Retina (tissue), 1 donor: Measurements from ENCODE around the gene EIF5A2.
"Not testable (repeated sequence)": the region's sequence is repeated elsewhere in the genome, so short reads cannot be mapped to it uniquely, and the experiment has no call there.

Experiments
- DNase-seq: peaks from one replicate; pipeline ENCODE4 v3.0.0-alpha.2; 2016

Gene EIF5A2

GRCh38 chr3:170908235-170909116, at the start of gene EIF5A2:
EIF5A2 (minus strand) TSS chr3:170908637; CDS start chr3:170907806, 831 bp downstream.
- DNase-seq: peak; percentile 91

GRCh38 chr3:170956647-170957046, 48.2 kb upstream of the EIF5A2 start:
- no peak for DNase-seq

GRCh38 chr3:170953736-170954135, 45.3 kb upstream of the EIF5A2 start:
- no peak for DNase-seq

GRCh38 chr3:170953229-170953628, 44.8 kb upstream of the EIF5A2 start:
- peak; percentile 17 for DNase-seq

- no peak for DNase-seq
Observed at GRCh38 chr3:170949211-170949610, 40.8 kb upstream of the EIF5A2 start.

GRCh38 chr3:170947018-170947769, 38.8 kb upstream of the EIF5A2 start:
- no peak for DNase-seq

- DNase-seq: no peak
Observed at GRCh38 chr3:170942011-170942410, 33.6 kb upstream of the EIF5A2 start.

GRCh38 chr3:170941551-170941950, 33.1 kb upstream of the EIF5A2 start:
- DNase-seq: no peak

- not testable (repeated sequence) for DNase-seq
Observed at GRCh38 chr3:170933039-170933438, 24.6 kb upstream of the EIF5A2 start.

GRCh38 chr3:170923553-170923952, 15.1 kb upstream of the EIF5A2 start:
- not testable (repeated sequence) for DNase-seq

GRCh38 chr3:170918715-170919114, 10.3 kb upstream of the EIF5A2 start:
- no peak for DNase-seq

GRCh38 chr3:170914690-170915089, 6.3 kb upstream of the EIF5A2 start:
- DNase-seq: no peak

GRCh38 chr3:170914212-170914611, 5.8 kb upstream of the EIF5A2 start:
- DNase-seq: no peak

- no peak for DNase-seq
Observed at GRCh38 chr3:170911051-170911450, 2.6 kb upstream of the EIF5A2 start.

- no peak for DNase-seq
Observed at GRCh38 chr3:170910542-170910941, 2.1 kb upstream of the EIF5A2 start.

GRCh38 chr3:170909129-170909903, 879 bp upstream of the EIF5A2 start:
- no peak for DNase-seq

- DNase-seq: peak; percentile 55
Observed at GRCh38 chr3:170907637-170908234, 701 bp downstream of the EIF5A2 start.

GRCh38 chr3:170905862-170906261, 2.6 kb downstream of the EIF5A2 start:
- DNase-seq: no peak

GRCh38 chr3:170903123-170903522, 5.3 kb downstream of the EIF5A2 start:
- DNase-seq: no peak

- no peak for DNase-seq
Observed at GRCh38 chr3:170899455-170899854, 9.0 kb downstream of the EIF5A2 start.

- DNase-seq: no peak
Observed at GRCh38 chr3:170897978-170898377, 10.5 kb downstream of the EIF5A2 start.

GRCh38 chr3:170897199-170897598, 11.2 kb downstream of the EIF5A2 start:
- DNase-seq: not testable (repeated sequence)

- no peak for DNase-seq
Observed at GRCh38 chr3:170896781-170897180, 11.7 kb downstream of the EIF5A2 start.
